Ishikawa (cell line): ENCODE data around the gene CAPZB.

Experiments
- EP300 ChIP-seq: IDR thresholded peaks from 2 replicates; pipeline ENCODE4 v1.6.1; 2012; ENCODE audit warnings: borderline replicate concordance
- RAD21 ChIP-seq: IDR thresholded peaks from 2 replicates; pipeline ENCODE4 v1.6.1; 2012; ENCODE audit warnings: low read depth
- REST ChIP-seq: IDR thresholded peaks from 2 replicates; pipeline ENCODE4 v1.6.1; 2012; ENCODE audit warnings: low read depth, mild to moderate bottlenecking
- TCF12 ChIP-seq: IDR thresholded peaks from 2 replicates; pipeline ENCODE4 v1.6.1; 2012; ENCODE audit warnings: low read depth

GRCh38 chr1:19483261-19483660, 2.1 kb downstream of the CAPZB start:
- TF ChIP-seq RAD21, result no peak
- no peak for TF ChIP-seq REST
- no peak for TF ChIP-seq TCF12
- TF ChIP-seq EP300, result no peak
